Stimulated activated CD4-positive, alpha-beta T cell treated with anti-CD3 and anti-CD28 coated beads, TNF-alpha, amount 100 ng/mL, for 1 hour (primary cell): ENCODE results near the gene HAUS5.

ENCODE experiments used
- DNase-seq, 3 donors: peaks; one replicate each; pipeline ENCODE4 v3.0.0-alpha.2; 2020; ENCODE audit warnings: low read depth in 3 of 3, low spot score in 1 of 3

HAUS5 gene

GRCh38 chr19:35669974-35670373 is 57.4 kb downstream of the HAUS5 start:
- no peak for DNase-seq

- DNase-seq, result no peak
Measured at GRCh38 chr19:35670686-35671085, 58.2 kb downstream of the HAUS5 start.

DNA sequence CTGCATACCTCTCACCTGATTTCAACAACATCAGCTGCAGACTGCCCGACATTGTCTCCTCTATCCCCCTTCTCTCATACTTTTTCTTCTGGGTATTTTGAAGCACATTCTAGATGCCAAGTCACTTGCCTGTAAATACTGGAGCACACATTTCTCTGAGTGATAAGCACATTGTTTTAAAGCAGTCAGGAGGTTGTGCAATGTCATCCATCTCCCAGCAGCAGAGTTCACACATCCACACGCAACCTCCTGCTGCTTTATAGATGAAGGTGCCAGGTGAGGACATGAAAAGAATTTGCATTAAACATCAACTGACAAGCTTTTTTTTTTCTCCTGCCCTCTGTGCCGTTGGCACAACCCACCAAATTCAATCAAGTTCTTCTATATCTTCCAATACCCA is 59.3 kb downstream of the HAUS5 start:
- no peak for DNase-seq

GRCh38 chr19:35673121-35673804 is 60.7 kb downstream of the HAUS5 start:
- peak in 2 of 3 donors; percentile 5 to 11 for DNase-seq
